Testis (tissue), 2 donors: Measurements from ENCODE around the gene TAF5L.

Experiments
- POLR2A ChIP-seq: fragments of 450-650 bp; IDR thresholded peaks from one replicate; pipeline ENCODE4 v1.6.1; 2017; ENCODE audit warnings: antibody characterized with exemption, mild to moderate bottlenecking, moderate library complexity
- TF ChIP-seq, protein P1 (sequence below), 3 experiments: fragments of 450-650 bp in 2 of 3; fragments of 200-600 bp in 1 of 3; sonication (generic) in 1 of 3; IDR thresholded peaks; one replicate each; pipeline ENCODE4 v1.5.1; 2016 to 2019; ENCODE audit warnings: antibody characterized with exemption in 3 of 3, mild to moderate bottlenecking in 2 of 3, moderate library complexity in 1 of 3

DNA sequence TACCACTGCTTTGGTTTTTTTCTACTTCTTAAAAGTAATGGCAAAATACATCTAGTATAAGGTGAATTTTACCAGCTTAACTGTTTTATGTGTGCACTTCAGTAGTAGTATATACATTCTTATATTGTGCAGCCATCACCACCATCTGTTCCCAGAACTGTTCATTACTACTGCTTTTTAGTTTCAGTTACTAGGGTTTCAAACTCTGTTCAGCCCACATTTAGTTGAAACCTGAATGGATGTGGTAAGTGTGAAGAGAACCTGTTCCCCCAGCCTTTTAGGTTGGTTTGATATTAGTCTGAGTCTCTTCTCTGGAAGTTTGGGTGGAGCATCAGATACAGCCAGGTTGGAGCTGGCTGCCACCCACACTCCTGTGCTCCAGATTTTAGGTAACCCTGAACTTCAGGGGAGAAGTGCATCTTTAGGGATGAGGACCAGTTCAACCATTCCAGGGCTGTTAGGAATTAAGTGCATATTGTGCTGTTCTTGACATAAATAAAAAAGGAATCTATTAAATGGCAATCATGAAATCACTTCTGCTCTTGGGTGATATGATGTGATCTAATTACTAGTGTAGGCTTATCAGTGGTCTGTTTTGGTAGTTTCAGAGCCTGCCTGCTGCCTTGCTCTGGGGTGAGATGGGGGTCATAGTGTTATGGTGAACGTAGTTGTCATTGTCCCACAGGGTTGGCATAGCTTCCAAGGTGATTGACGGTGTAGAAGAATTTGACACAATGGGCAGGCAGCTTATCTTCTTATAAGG, 32.3 kb upstream of the TAF5L start:
- TF ChIP-seq, protein P1, sequence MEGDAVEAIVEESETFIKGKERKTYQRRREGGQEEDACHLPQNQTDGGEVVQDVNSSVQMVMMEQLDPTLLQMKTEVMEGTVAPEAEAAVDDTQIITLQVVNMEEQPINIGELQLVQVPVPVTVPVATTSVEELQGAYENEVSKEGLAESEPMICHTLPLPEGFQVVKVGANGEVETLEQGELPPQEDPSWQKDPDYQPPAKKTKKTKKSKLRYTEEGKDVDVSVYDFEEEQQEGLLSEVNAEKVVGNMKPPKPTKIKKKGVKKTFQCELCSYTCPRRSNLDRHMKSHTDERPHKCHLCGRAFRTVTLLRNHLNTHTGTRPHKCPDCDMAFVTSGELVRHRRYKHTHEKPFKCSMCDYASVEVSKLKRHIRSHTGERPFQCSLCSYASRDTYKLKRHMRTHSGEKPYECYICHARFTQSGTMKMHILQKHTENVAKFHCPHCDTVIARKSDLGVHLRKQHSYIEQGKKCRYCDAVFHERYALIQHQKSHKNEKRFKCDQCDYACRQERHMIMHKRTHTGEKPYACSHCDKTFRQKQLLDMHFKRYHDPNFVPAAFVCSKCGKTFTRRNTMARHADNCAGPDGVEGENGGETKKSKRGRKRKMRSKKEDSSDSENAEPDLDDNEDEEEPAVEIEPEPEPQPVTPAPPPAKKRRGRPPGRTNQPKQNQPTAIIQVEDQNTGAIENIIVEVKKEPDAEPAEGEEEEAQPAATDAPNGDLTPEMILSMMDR (IDR thresholded peaks at IDR 0.05): no peak
- no peak for TF ChIP-seq POLR2A
